NOMO-1 (cell line): ENCODE measurements around the gene RHOG.
"Not testable (repeated sequence)": the region's sequence is repeated elsewhere in the genome, so short reads cannot be mapped to it uniquely, and the experiment has no call there.

Experiments
- DNase-seq, 2 experiments: peaks; one replicate each; lab custom pipeline; 2025; ENCODE audit not compliant: unreplicated experiment in 2 of 2; lab: John Stamatoyannopoulos, UW

RHOG gene

GRCh38 chr11:3814832-3815231 is 25.9 kb downstream of the RHOG start:
- DNase-seq = not testable (repeated sequence)

- no peak for DNase-seq
Observed at GRCh38 chr11:3810951-3811350, 29.8 kb downstream of the RHOG start.

- DNase-seq = no peak
Observed at GRCh38 chr11:3810446-3810845, 30.3 kb downstream of the RHOG start.

- no peak for DNase-seq
Observed at GRCh38 chr11:3809624-3809928, 31.2 kb downstream of the RHOG start.

GRCh38 chr11:3808861-3809623 is 31.7 kb downstream of the RHOG start:
- DNase-seq = peak; percentile 57 to 83

- DNase-seq = peak; percentile 65 to 73
Observed at GRCh38 chr11:3807909-3808860, 32.6 kb downstream of the RHOG start, which contains the start of gene PGAP2. Gene PGAP2 (plus strand): TSS chr11:3808560. CDS start chr11:3811260, 2,700 bp downstream.

- no peak for DNase-seq
Observed at GRCh38 chr11:3803726-3804495, 36.8 kb downstream of the RHOG start.

- DNase-seq = no peak
Observed at GRCh38 chr11:3802011-3802790, 38.6 kb downstream of the RHOG start.

GRCh38 chr11:3799873-3800272 is 40.9 kb downstream of the RHOG start:
- DNase-seq = no peak

GRCh38 chr11:3799143-3799542 is 41.6 kb downstream of the RHOG start:
- DNase-seq = no peak

GRCh38 chr11:3797329-3798090 is 43.2 kb downstream of the RHOG start, which contains the start of gene NUP98:
Gene NUP98 (minus strand): TSS chr11:3797554. CDS start chr11:3782117, 15,437 bp downstream.
- DNase-seq = peak; percentile 99

GRCh38 chr11:3796801-3797328 is 43.9 kb downstream of the RHOG start:
- no peak for DNase-seq

- peak in 1 of 2 experiments; percentile 7 for DNase-seq
Observed at GRCh38 chr11:3796346-3796745, 44.4 kb downstream of the RHOG start.

- no peak for DNase-seq
Observed at GRCh38 chr11:3796002-3796311, 44.8 kb downstream of the RHOG start.

- DNase-seq = no peak
Observed at GRCh38 chr11:3795131-3796001, 45.4 kb downstream of the RHOG start.

GRCh38 chr11:3794387-3794786 is 46.4 kb downstream of the RHOG start:
- not testable (repeated sequence) for DNase-seq

- no peak for DNase-seq
Observed at GRCh38 chr11:3786781-3787428, 53.9 kb downstream of the RHOG start.

- DNase-seq = no peak
Observed at GRCh38 chr11:3783611-3784010, 57.1 kb downstream of the RHOG start.
